SK-N-SH treated with all-trans-retinoic acid at 6 μM for 48 hours (cell line): ENCODE results near the gene DAAM2.

Source experiments
- ATAC-seq: fragments of 200-7000 bp; cut with Tn5 transposase; 3 replicates; pipeline ENCODE4 v1.9.1; 2020; ENCODE audit warnings: mild to moderate bottlenecking, moderate library complexity
- ARNTL ChIP-seq: fragments of 450-650 bp; formaldehyde crosslinking; IDR thresholded peaks from 2 replicates; pipeline ENCODE4 v1.5.0; 2020; ENCODE audit warnings: low read depth, mild to moderate bottlenecking, moderate library complexity, borderline replicate concordance
- BACH2 ChIP-seq: fragments of 250-450 bp; sonication (Bioruptor Pico); IDR thresholded peaks from 2 replicates; pipeline ENCODE4 v1.9.0; 2021; ENCODE audit warnings: mild to moderate bottlenecking, borderline replicate concordance
- CREB5 ChIP-seq: fragments of 250-450 bp; sonication (Bioruptor Pico); IDR thresholded peaks from 2 replicates; pipeline ENCODE4 v1.5.1; 2020; ENCODE audit warnings: low read depth, mild to moderate bottlenecking, moderate library complexity
- CSDC2 ChIP-seq: fragments of 250-450 bp; sonication (Bioruptor Pico); IDR thresholded peaks from 2 replicates; pipeline ENCODE4 v1.5.0; 2020; ENCODE audit warnings: mild to moderate bottlenecking, moderate library complexity
- CSRNP3 ChIP-seq: fragments of 250-450 bp; sonication (Bioruptor Pico); IDR thresholded peaks from 2 replicates; pipeline ENCODE4 v1.5.1; 2021; ENCODE audit warnings: mild to moderate bottlenecking, moderate library complexity
- ESRRG ChIP-seq: fragments of 250-450 bp; sonication (Bioruptor Pico); IDR thresholded peaks from 2 replicates; pipeline ENCODE4 v1.6.1; 2021; ENCODE audit warnings: mild to moderate bottlenecking
- GLIS3 ChIP-seq: fragments of 250-450 bp; sonication (Bioruptor Pico); IDR thresholded peaks from 2 replicates; pipeline ENCODE4 v1.5.0; 2020; ENCODE audit warnings: mild to moderate bottlenecking, moderate library complexity
- ISL1 ChIP-seq: fragments of 250-450 bp; sonication (Bioruptor Pico); IDR thresholded peaks from 2 replicates; pipeline ENCODE4 v2.1.2; 2022; ENCODE audit warnings: mild to moderate bottlenecking, moderate library complexity
- OSR1 ChIP-seq: fragments of 250-450 bp; sonication (Bioruptor Pico); IDR thresholded peaks from 2 replicates; pipeline ENCODE4 v1.8.0; 2022; ENCODE audit warnings: moderate library complexity, mild to moderate bottlenecking, inconsistent platforms
- PATZ1 ChIP-seq: fragments of 250-450 bp; sonication (Bioruptor Pico); IDR thresholded peaks from 2 replicates; pipeline ENCODE4 v1.8.0; 2020; ENCODE audit warnings: mild to moderate bottlenecking, moderate library complexity, borderline replicate concordance
- POU6F1 ChIP-seq: fragments of 250-450 bp; sonication (Bioruptor Pico); IDR thresholded peaks from 2 replicates; pipeline ENCODE4 v1.8.0; 2021; ENCODE audit warnings: low read depth, mild to moderate bottlenecking, moderate library complexity, borderline replicate concordance
- RARB ChIP-seq: fragments of 250-450 bp; sonication (Bioruptor Pico); IDR thresholded peaks from 2 replicates; pipeline ENCODE4 v1.8.0; 2021; ENCODE audit warnings: mild to moderate bottlenecking, moderate library complexity
- TCF4 ChIP-seq: fragments of 250-450 bp; sonication (Bioruptor Pico); IDR thresholded peaks from 2 replicates; pipeline ENCODE4 v1.8.0; 2021; ENCODE audit warnings: mild to moderate bottlenecking, moderate library complexity, borderline replicate concordance
- TOX ChIP-seq: fragments of 250-450 bp; sonication (Bioruptor Pico); IDR thresholded peaks from 2 replicates; pipeline ENCODE4 v1.8.0; 2021; ENCODE audit warnings: mild to moderate bottlenecking, moderate library complexity, borderline replicate concordance
- TSHZ2 ChIP-seq: fragments of 250-450 bp; sonication (Bioruptor Pico); IDR thresholded peaks from 2 replicates; pipeline ENCODE4 v1.5.0; 2020; ENCODE audit warnings: mild to moderate bottlenecking, moderate library complexity
- ZC3H10 ChIP-seq: fragments of 250-450 bp; sonication (Bioruptor Pico); IDR thresholded peaks from 2 replicates; pipeline ENCODE4 v1.5.1; 2021; ENCODE audit warnings: mild to moderate bottlenecking, moderate library complexity
- ZFP3 ChIP-seq: fragments of 250-450 bp; sonication (Bioruptor Pico); IDR thresholded peaks from 2 replicates; pipeline ENCODE4 v1.5.0; 2020; ENCODE audit warnings: mild to moderate bottlenecking, moderate library complexity
- ZFP30 ChIP-seq: fragments of 450-650 bp; formaldehyde crosslinking; IDR thresholded peaks from 2 replicates; pipeline ENCODE4 v1.5.0; 2022; ENCODE audit warnings: mild to moderate bottlenecking, moderate library complexity
- ZNF70 ChIP-seq: fragments of 450-650 bp; formaldehyde crosslinking; IDR thresholded peaks from 2 replicates; pipeline ENCODE4 v1.5.0; 2020; ENCODE audit warnings: mild to moderate bottlenecking, moderate library complexity
- ZNF8 ChIP-seq: fragments of 450-650 bp; formaldehyde crosslinking; IDR thresholded peaks from 2 replicates; pipeline ENCODE4 v1.5.0; 2020; ENCODE audit warnings: mild to moderate bottlenecking, moderate library complexity

DAAM2 gene

GRCh38 chr6:39905640-39905975, 113.4 kb downstream of the DAAM2 start (continued):
- TF ChIP-seq CREB5 (CRISPR knock-in tag) = no peak

- no peak for ATAC-seq
- TF ChIP-seq ZFP30 (CRISPR knock-in tag) (no peak), ARNTL (CRISPR knock-in tag) (no peak), CREB5 (CRISPR knock-in tag) (no peak), OSR1 (CRISPR knock-in tag) (no peak), CSRNP3 (CRISPR knock-in tag) (no peak), ISL1 (CRISPR knock-in tag) (no peak), ESRRG (no peak), PATZ1 (CRISPR knock-in tag) (no peak), BACH2 (no peak), RARB (no peak), CSDC2 (CRISPR knock-in tag) (no peak), TOX (CRISPR knock-in tag) (no peak), ZNF70 (CRISPR knock-in tag) (no peak), ZC3H10 (no peak), GLIS3 (CRISPR knock-in tag) (no peak), ZNF8 (CRISPR knock-in tag) (no peak), POU6F1 (CRISPR knock-in tag) (no peak)
Observed at GRCh38 chr6:39906318-39906761, 114.2 kb downstream of the DAAM2 start.

GRCh38 chr6:39907871-39908575, 115.8 kb downstream of the DAAM2 start:
- TF ChIP-seq ESRRG (no peak), PATZ1 (CRISPR knock-in tag) (no peak), CSDC2 (CRISPR knock-in tag) (no peak), TOX (CRISPR knock-in tag) (no peak), ZFP3 (no peak), TCF4 (CRISPR knock-in tag) (no peak), ZNF8 (CRISPR knock-in tag) (no peak), CREB5 (CRISPR knock-in tag) (no peak), RARB (no peak), ARNTL (CRISPR knock-in tag) (no peak), OSR1 (CRISPR knock-in tag) (no peak), TSHZ2 (CRISPR knock-in tag) (no peak), CSRNP3 (CRISPR knock-in tag) (no peak), GLIS3 (CRISPR knock-in tag) (no peak)
- ATAC-seq = no peak
